CD14-positive monocyte (primary cell): Measurements from ENCODE around the gene INPP4B. TPM values are rescaled to one million over a fixed set of nuclear protein-coding genes. Genes with fewer than 3 reads are reported as not detected.

Experiments used
- DNase-seq, 3 donors: peaks; one replicate each; pipeline ENCODE4 v3.0.0-alpha.2; 2011 to 2022
- H2AFZ ChIP-seq: 2 replicates; pipeline ENCODE4 v1.6.0; 2012; ENCODE audit warnings: mild to moderate bottlenecking, low read depth, low read length, inconsistent platforms; ENCODE audit not compliant: insufficient read depth, poor library complexity, severe bottlenecking
- H3K27ac ChIP-seq, 2 donors: 1 replicate in 1 of 2; 2 replicates in 1 of 2; pipeline ENCODE4 v1.5.1; 2012 to 2013; ENCODE audit warnings: low read length in 2 of 2, control low read depth in 1 of 2, inconsistent platforms in 1 of 2, low read depth in 1 of 2, mild to moderate bottlenecking in 1 of 2
- H3K27me3 ChIP-seq, 2 donors: one replicate each; pipeline versions ENCODE4 v1.6.0 to v1.6.1; 2011 to 2013; ENCODE audit warnings: low read length in 2 of 2; ENCODE audit not compliant: control insufficient read depth in 2 of 2, insufficient read depth in 2 of 2
- H3K36me3 ChIP-seq, 2 donors: replicated peaks in 1 of 2; 1 replicate in 1 of 2; 2 replicates in 1 of 2; pipeline versions ENCODE4 v1.5.1 to v1.6.1; 2012 to 2013; ENCODE audit warnings: low read length in 2 of 2, control low read depth in 1 of 2, inconsistent platforms in 1 of 2, mild to moderate bottlenecking in 1 of 2; ENCODE audit not compliant: insufficient read depth in 2 of 2, control insufficient read depth in 1 of 2
- H3K4me1 ChIP-seq, 2 donors: 1 replicate in 1 of 2; 2 replicates in 1 of 2; pipeline versions ENCODE4 v1.5.1 to v1.6.1; 2012 to 2013; ENCODE audit warnings: low read length in 2 of 2, control low read depth in 1 of 2, inconsistent platforms in 1 of 2, mild to moderate bottlenecking in 1 of 2, moderate library complexity in 1 of 2; ENCODE audit not compliant: insufficient read depth in 2 of 2, control insufficient read depth in 1 of 2
- H3K4me2 ChIP-seq: replicated peaks from 2 replicates; pipeline ENCODE3; 2012; ENCODE audit warnings: low read length, moderate library complexity, mild to moderate bottlenecking; ENCODE audit not compliant: poor library complexity, severe bottlenecking; ENCODE audit errors: extremely low read depth
- H3K4me3 ChIP-seq, 3 experiments: fragments of 200-600 bp in 1 of 3; sonication (generic) in 1 of 3; replicated peaks in 1 of 3; 1 replicate in 2 of 3; 2 replicates in 1 of 3; pipeline ENCODE4 v1.5.1; 2011 to 2013; ENCODE audit warnings: low read length in 3 of 3, mild to moderate bottlenecking in 3 of 3, control low read depth in 2 of 3, low read depth in 2 of 3, inconsistent platforms in 1 of 3, moderate library complexity in 1 of 3
- H3K79me2 ChIP-seq: 2 replicates; pipeline ENCODE4 v1.6.0; 2012; ENCODE audit warnings: mild to moderate bottlenecking, control low read depth, inconsistent platforms, low read length, moderate library complexity; ENCODE audit not compliant: insufficient read depth
- H3K9ac ChIP-seq: 2 replicates; pipeline ENCODE4 v1.6.0; 2017; ENCODE audit warnings: low read length, mild to moderate bottlenecking; ENCODE audit not compliant: insufficient read depth, poor library complexity, severe bottlenecking
- H3K9me3 ChIP-seq, 2 donors: replicated peaks in 1 of 2; 1 replicate in 1 of 2; 2 replicates in 1 of 2; pipeline versions ENCODE4 v1.5.1 to v1.6.1; 2012 to 2013; ENCODE audit warnings: low read length in 2 of 2, control low read depth in 1 of 2; ENCODE audit not compliant: control insufficient read depth in 1 of 2, insufficient read depth in 1 of 2
- H4K20me1 ChIP-seq: 2 replicates; pipeline ENCODE4 v1.6.0; 2012; ENCODE audit warnings: mild to moderate bottlenecking, low read length, control low read depth, moderate library complexity; ENCODE audit not compliant: insufficient read depth
- H3K27ac Mint-ChIP-seq, 7 donors: one replicate each; pipeline ENCODE4 v1.8.0; 2020; ENCODE audit warnings: mild to moderate bottlenecking in 7 of 7, mixed read lengths in 7 of 7, moderate library complexity in 6 of 7, inconsistent platforms in 2 of 7
- H3K27me3 Mint-ChIP-seq, 3 donors: one replicate each; pipeline ENCODE4 v1.8.0; 2021 to 2022; ENCODE audit warnings: low read depth in 3 of 3, mild to moderate bottlenecking in 3 of 3, mixed read lengths in 3 of 3, moderate library complexity in 3 of 3, inconsistent platforms in 1 of 3
- H3K36me3 Mint-ChIP-seq, 2 donors: one replicate each; pipeline ENCODE4 v1.8.0; 2020; ENCODE audit warnings: mixed read lengths in 2 of 2, inconsistent platforms in 1 of 2, mild to moderate bottlenecking in 1 of 2
- H3K4me1 Mint-ChIP-seq: one replicate; pipeline ENCODE4 v1.8.0; 2020; ENCODE audit warnings: mild to moderate bottlenecking, mixed read lengths
- H3K4me3 Mint-ChIP-seq, 2 donors: one replicate each; pipeline ENCODE4 v1.8.0; 2020; ENCODE audit warnings: mild to moderate bottlenecking in 2 of 2, mixed read lengths in 2 of 2, moderate library complexity in 1 of 2
- H3K9me3 Mint-ChIP-seq, 7 donors: one replicate each; pipeline ENCODE4 v1.8.0; 2020 to 2022; ENCODE audit warnings: mixed read lengths in 7 of 7, mild to moderate bottlenecking in 6 of 7, moderate library complexity in 6 of 7, inconsistent platforms in 2 of 7
- CTCF ChIP-seq: fragments of 200-600 bp; IDR thresholded peaks from one replicate; pipeline ENCODE4 v1.8.0; 2022; ENCODE audit warnings: antibody characterized with exemption, mild to moderate bottlenecking
- WGBS: methylation state at CpG from one replicate; pipeline ENCODE4 v1.1.5; 2013; ENCODE audit warnings: missing lambda C conversion rate; ENCODE audit not compliant: insufficient coverage; 5-methylcytosine and 5-hydroxymethylcytosine counted together
- intact Hi-C, 2 donors: fragments of 100-400 bp; cut with micrococcal nuclease; formaldehyde crosslinking; loops; one replicate each; pipeline versions ENCODE4 v1.15.0 to v1.15.1; 2023
- polyA plus RNA-seq, 3 donors: library from polyadenylated mRNA; depleted of rRNA in 1 of 3; unstranded in 2 of 3; stranded (reverse) in 1 of 3; fragments of 300-500 nt in 2 of 3; fragments of >200 nt in 1 of 3; fragmentation: Illumina TruSeq in 2 of 3; gene quantifications; 1 replicate in 2 of 3; 2 replicates in 1 of 3; pipeline ENCODE4 v1.2.3, GENCODE V29; 2012 to 2021

INPP4B gene
- polyA plus RNA-seq, 3 donors, result 0.13 to 0.38 (median 0.22) TPM

GRCh38 chr4:142434519-142435224 is 411.4 kb downstream of the INPP4B start:
- Histone ChIP-seq H3K79me2 (no peaks in the 10 kb centered on the region), H3K4me2 (no peak overlapping the region), H2AFZ (no peak overlapping the region), H3K36me3 (no peaks in the 10 kb centered on the region), H3K4me3 (no peak overlapping the region), H3K27ac (no peak overlapping the region), H3K27me3 (no peaks in the 10 kb centered on the region), H4K20me1 (no peaks in the 10 kb centered on the region), H3K9ac (no peak overlapping the region), H3K4me1 (no peaks in the 10 kb centered on the region), H3K9me3 (peaks cover 0 to 10% of the 10 kb centered on the region in 2 donors)
- Mint-ChIP-seq H3K27ac (no peak overlapping the region), H3K4me3 (no peak overlapping the region), H3K27me3 (peaks cover 0 to 2% (median 0%) of the 10 kb centered on the region in 3 donors), H3K36me3 (no peaks in the 10 kb centered on the region), H3K4me1 (no peaks in the 10 kb centered on the region), H3K9me3 (peaks cover 0 to 7% (median 2%) of the 10 kb centered on the region in 7 donors)
- no peak for DNase-seq
- 100% methylated on average over 1 of the region's 2 CpGs for WGBS
- intact Hi-C loops, result no loop called here
- no peak for TF ChIP-seq CTCF

DNA sequence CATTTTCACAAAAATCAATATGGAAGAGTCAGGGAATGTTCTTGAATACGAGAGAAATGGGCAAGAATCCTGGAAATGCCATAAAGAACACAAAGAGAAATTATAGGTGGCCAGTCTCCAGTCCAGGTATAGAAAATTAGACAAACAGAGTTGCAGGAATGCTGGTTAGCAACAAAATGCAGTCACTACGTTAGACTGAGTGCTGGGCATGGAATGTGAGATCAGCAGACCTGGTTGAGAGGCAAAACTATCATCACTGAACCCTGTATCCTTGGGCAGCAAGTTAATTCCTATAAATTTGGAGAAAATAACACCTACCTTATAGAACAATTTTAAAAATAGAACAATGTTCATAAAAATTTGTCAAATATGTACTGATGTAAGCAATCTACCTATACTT is 417.4 kb downstream of the INPP4B start:
- Mint-ChIP-seq H3K36me3 (no peaks in the 10 kb centered on the region), H3K27me3 (no peaks in the 10 kb centered on the region), H3K27ac (no peak overlapping the region), H3K9me3 (peaks cover 0 to 3% (median 0%) of the 10 kb centered on the region in 7 donors), H3K4me1 (no peaks in the 10 kb centered on the region), H3K4me3 (no peak overlapping the region)
- Histone ChIP-seq H3K4me2 (no peak overlapping the region), H3K4me3 (no peak overlapping the region), H3K27me3 (no peaks in the 10 kb centered on the region), H3K9ac (no peak overlapping the region), H3K4me1 (no peaks in the 10 kb centered on the region), H3K9me3 (no peaks in the 10 kb centered on the region), H4K20me1 (no peaks in the 10 kb centered on the region), H3K79me2 (no peaks in the 10 kb centered on the region), H2AFZ (no peak overlapping the region), H3K27ac (no peak overlapping the region), H3K36me3 (no peaks in the 10 kb centered on the region)
- 100% methylated on average over 1 of the region's 2 CpGs for WGBS
- DNase-seq, result no peak
- TF ChIP-seq CTCF, result no peak
- intact Hi-C loops, result no loop called here
